GM21526 (cell line): ENCODE results near the gene ACTA2.
A peak's percentile ranks its signal among the peaks of the same experiment; 100 is the strongest.

Experiments
- ATAC-seq: cut with Tn5 transposase; IDR thresholded peaks from one replicate; pipeline ENCODE4 v1.9.1; 2021; ENCODE audit warnings: moderate library complexity; ENCODE audit not compliant: unreplicated experiment, low FRiP score

Gene ACTA2

GRCh38 chr10:88926566-88927415, 25.8 kb downstream of the ACTA2 start:
- ATAC-seq = no peak

GRCh38 chr10:88923520-88923919, 29.1 kb downstream of the ACTA2 start:
- no peak for ATAC-seq

GRCh38 chr10:88922041-88922440, 30.5 kb downstream of the ACTA2 start:
- ATAC-seq = no peak

GRCh38 chr10:88920986-88921593, 31.5 kb downstream of the ACTA2 start:
- ATAC-seq = no peak

- no peak for ATAC-seq
These were observed 32.4 kb downstream of the ACTA2 start for GRCh38 chr10:88920198-88920597.

GRCh38 chr10:88919041-88919440, 33.5 kb downstream of the ACTA2 start:
- ATAC-seq = no peak

GRCh38 chr10:88918191-88918905, 34.2 kb downstream of the ACTA2 start:
- ATAC-seq = no peak

GRCh38 chr10:88916986-88917385, 35.6 kb downstream of the ACTA2 start:
- no peak for ATAC-seq

GRCh38 chr10:88916231-88916630, 36.3 kb downstream of the ACTA2 start:
- no peak for ATAC-seq

- no peak for ATAC-seq
These were observed 36.8 kb downstream of the ACTA2 start for GRCh38 chr10:88915781-88916180.

- no peak for ATAC-seq
These were observed 38.8 kb downstream of the ACTA2 start for GRCh38 chr10:88913788-88914187.

- ATAC-seq = no peak
These were observed 39.4 kb downstream of the ACTA2 start for GRCh38 chr10:88913127-88913526.

- ATAC-seq = no peak
These were observed 40.7 kb downstream of the ACTA2 start for GRCh38 chr10:88911851-88912250.

- ATAC-seq = no peak
These were observed 41.5 kb downstream of the ACTA2 start for GRCh38 chr10:88911116-88911515.

GRCh38 chr10:88908194-88908593, 44.4 kb downstream of the ACTA2 start:
- ATAC-seq = no peak

- no peak for ATAC-seq
These were observed 45.7 kb downstream of the ACTA2 start for GRCh38 chr10:88906921-88907320.

GRCh38 chr10:88903715-88904114, 48.9 kb downstream of the ACTA2 start:
- ATAC-seq = no peak

GRCh38 chr10:88901984-88902789, 50.4 kb downstream of the ACTA2 start:
- peak; percentile 40 for ATAC-seq

GRCh38 chr10:88901206-88901983, 51.2 kb downstream of the ACTA2 start:
- peak; percentile 78 for ATAC-seq

GRCh38 chr10:88899886-88900285, 52.7 kb downstream of the ACTA2 start:
- ATAC-seq = no peak
